Kidney (tissue), 14 donors: Measurements from ENCODE around the gene SLC6A1. TPM values are rescaled to one million over a fixed set of nuclear protein-coding genes. Genes with fewer than 3 reads are reported as not detected.

Source experiments
- DNase-seq, 5 donors: peaks; one replicate each; pipeline ENCODE4 v3.0.0-alpha.2; 2013 to 2020
- FAIRE-seq: peaks from 2 replicates; lab custom pipeline; 2012; peaks lifted over from hg19 to GRCh38; lab: Jason Lieb, UNC
- H3K27ac ChIP-seq, 2 donors: one replicate each; pipeline ENCODE4 v1.7.0; 2013; ENCODE audit warnings: low read depth in 2 of 2, low read length in 2 of 2, inconsistent platforms in 1 of 2
- H3K27me3 ChIP-seq: one replicate; pipeline ENCODE4 v1.7.1; 2013; ENCODE audit warnings: low read length, inconsistent platforms; ENCODE audit not compliant: control insufficient read depth, insufficient read depth
- H3K36me3 ChIP-seq, 3 donors: one replicate each; pipeline versions ENCODE4 v1.7.0 to v1.7.1; 2013; ENCODE audit warnings: low read length in 3 of 3, control low read depth in 1 of 3, inconsistent platforms in 1 of 3; ENCODE audit not compliant: insufficient read depth in 3 of 3, control insufficient read depth in 2 of 3
- H3K4me1 ChIP-seq, 3 donors: one replicate each; pipeline versions ENCODE4 v1.7.0 to v1.7.1; 2013; ENCODE audit warnings: low read length in 3 of 3, inconsistent platforms in 1 of 3, low read depth in 1 of 3; ENCODE audit not compliant: control insufficient read depth in 2 of 3, insufficient read depth in 2 of 3
- H3K4me3 ChIP-seq, 3 donors: one replicate each; pipeline versions ENCODE4 v1.7.0 to v1.8.1; 2013; ENCODE audit warnings: low read length in 3 of 3, control low read depth in 1 of 3, inconsistent platforms in 1 of 3
- H3K9ac ChIP-seq, 3 donors: one replicate each; pipeline versions ENCODE4 v1.7.0 to v1.7.1; 2013; ENCODE audit warnings: low read length in 3 of 3, control low read depth in 1 of 3, inconsistent platforms in 1 of 3
- H3K9me3 ChIP-seq, 3 donors: one replicate each; pipeline versions ENCODE4 v1.7.0 to v1.7.1; 2013; ENCODE audit warnings: low read length in 3 of 3, control low read depth in 1 of 3, inconsistent platforms in 1 of 3; ENCODE audit not compliant: control insufficient read depth in 2 of 3, insufficient read depth in 1 of 3
- intact Hi-C: fragments of 100-400 bp; cut with DNase I; formaldehyde crosslinking; loops from one replicate; pipeline ENCODE4 v1.11.1; 2022
- polyA plus RNA-seq: library from polyadenylated mRNA; stranded (reverse); fragments of 350-450 nt; fragmentation: Illumina TruSeq; extraction: RNeasy Lipid Tissue Mini Kit (QIAGEN cat#74804); gene quantifications from one replicate; pipeline ENCODE4 v1.2.3, GENCODE V29; 2014; ENCODE audit warnings: low read depth, low replicate concordance; ENCODE audit not compliant: insufficient read depth
- total RNA-seq: library from RNA; stranded (reverse); fragmentation: NEBNext Ultra II Directional; extraction: Animal tissue kit (Norgen Biotek cat#: 25700); gene quantifications from one replicate; pipeline ENCODE4 v1.2.1, GENCODE V29; 2021
- TF ChIP-seq, protein P1 (sequence below): IDR thresholded peaks from 3 replicates; pipeline ENCODE4 v1.5.1; 2012; ENCODE audit warnings: mild to moderate bottlenecking, moderate library complexity, borderline replicate concordance; ENCODE audit not compliant: insufficient read depth; ENCODE audit errors: extremely low read depth
- donor health status: control.
- donor health status: control.
- donor health status: control.
- donor health status: control.
- donor health status: control.
- donor health status: DM: yes; HTN: yes; CAD: no.
- donor health status: Normal renal cell carcinoma (clear cell type).

Gene SLC6A1
- total and polyA plus RNA-seq, 2 donors from 2014 or later: 2.1 TPM; not detected in 1

DNA sequence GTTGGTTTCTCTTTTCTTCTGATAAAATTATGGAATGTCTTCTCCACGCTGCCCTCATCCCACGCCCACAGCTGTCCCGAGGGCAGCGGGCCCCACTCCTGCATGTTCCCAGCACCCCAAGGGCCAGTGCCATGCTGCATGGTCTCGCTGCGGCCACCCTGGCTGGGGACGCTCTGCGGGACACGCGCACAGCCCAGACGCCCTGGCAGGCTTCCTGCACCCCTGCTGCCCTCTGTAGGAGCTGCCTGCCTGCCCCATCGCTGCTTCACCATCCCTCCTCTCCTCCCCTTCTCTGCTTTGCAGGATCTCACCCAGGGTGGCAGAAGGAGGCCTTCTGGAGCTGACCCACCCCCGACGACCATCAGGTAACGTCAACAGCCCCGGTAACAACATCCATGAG is 22.8 kb downstream of the SLC6A1 start:
- Histone ChIP-seq H3K4me1 (no peaks in the 10 kb centered on the region), H3K27ac (no peak overlapping the region), H3K9me3 (no peaks in the 10 kb centered on the region), H3K36me3 (no peaks in the 10 kb centered on the region), H3K27me3 (no peaks in the 10 kb centered on the region), H3K9ac (no peak overlapping the region), H3K4me3 (no peak overlapping the region)
- intact Hi-C loops: no loop called here
- TF ChIP-seq, protein P1, sequence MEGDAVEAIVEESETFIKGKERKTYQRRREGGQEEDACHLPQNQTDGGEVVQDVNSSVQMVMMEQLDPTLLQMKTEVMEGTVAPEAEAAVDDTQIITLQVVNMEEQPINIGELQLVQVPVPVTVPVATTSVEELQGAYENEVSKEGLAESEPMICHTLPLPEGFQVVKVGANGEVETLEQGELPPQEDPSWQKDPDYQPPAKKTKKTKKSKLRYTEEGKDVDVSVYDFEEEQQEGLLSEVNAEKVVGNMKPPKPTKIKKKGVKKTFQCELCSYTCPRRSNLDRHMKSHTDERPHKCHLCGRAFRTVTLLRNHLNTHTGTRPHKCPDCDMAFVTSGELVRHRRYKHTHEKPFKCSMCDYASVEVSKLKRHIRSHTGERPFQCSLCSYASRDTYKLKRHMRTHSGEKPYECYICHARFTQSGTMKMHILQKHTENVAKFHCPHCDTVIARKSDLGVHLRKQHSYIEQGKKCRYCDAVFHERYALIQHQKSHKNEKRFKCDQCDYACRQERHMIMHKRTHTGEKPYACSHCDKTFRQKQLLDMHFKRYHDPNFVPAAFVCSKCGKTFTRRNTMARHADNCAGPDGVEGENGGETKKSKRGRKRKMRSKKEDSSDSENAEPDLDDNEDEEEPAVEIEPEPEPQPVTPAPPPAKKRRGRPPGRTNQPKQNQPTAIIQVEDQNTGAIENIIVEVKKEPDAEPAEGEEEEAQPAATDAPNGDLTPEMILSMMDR: no peak
- no peak for FAIRE-seq
- DNase-seq: no peak

DNA sequence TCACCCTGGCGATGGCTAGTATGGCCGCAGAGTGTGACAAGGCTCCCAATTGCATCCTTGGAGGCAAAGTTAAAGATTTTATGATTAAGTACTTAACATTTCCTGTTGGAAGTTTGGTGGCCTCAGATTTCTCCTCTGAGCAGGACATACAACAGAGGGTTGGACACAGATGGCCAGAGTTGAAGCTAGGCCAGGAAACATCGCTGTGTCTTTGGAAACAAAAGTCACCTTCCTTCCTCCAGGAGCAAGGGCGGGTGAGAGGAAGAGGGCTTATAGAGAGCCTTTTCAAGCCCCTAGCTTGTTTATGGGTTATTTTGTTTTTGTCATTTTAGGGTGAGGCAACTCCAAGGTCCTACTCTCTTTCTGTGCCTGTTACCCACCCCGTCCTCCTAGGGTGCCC is 24.2 kb downstream of the SLC6A1 start:
- Histone ChIP-seq H3K4me1 (no peaks in the 10 kb centered on the region), H3K4me3 (no peak overlapping the region), H3K36me3 (no peaks in the 10 kb centered on the region), H3K9me3 (no peaks in the 10 kb centered on the region), H3K27me3 (no peaks in the 10 kb centered on the region), H3K9ac (no peak overlapping the region), H3K27ac (no peak overlapping the region)
- TF ChIP-seq, protein P1: no peak
- FAIRE-seq (no peak), DNase-seq (peak in 1 of 5 donors; percentile 18)
- intact Hi-C loops: no loop called here

DNA sequence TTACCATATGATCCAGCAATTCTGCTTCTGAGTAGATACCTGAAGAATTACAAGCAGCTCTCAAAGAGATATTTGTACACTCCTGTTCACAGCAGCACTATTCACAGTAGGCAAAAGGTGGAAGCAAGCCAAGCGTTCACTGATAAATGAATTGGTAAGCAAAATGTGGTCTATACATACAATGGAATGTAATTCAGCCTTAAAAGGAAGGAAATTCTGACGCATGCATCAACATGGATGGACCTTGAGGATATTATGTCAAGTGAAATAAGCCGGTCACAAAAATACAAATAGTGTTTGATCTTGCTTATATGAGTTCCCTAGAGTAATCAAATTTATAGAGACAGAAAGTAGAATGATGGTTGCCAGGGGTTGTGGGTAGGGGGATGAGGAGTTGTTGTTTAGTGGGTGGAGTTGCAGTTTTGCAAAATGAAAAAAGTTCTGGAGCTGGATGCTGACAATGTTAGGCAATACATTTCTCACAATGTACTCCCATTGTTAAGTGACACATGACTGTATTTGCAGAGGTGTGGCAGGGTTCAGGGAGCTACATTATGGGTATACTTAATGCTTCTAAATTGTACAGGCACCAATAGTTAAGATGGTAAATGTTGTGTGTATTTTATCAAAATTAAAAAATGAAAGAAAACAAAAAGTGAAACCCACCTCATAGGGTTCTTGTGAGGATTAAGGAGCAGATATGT is 26.7 kb downstream of the SLC6A1 start:
- H3K9ac ChIP-seq: no peak overlapping the region
- no peaks in the 10 kb centered on the region for H3K36me3 ChIP-seq
- H3K27ac ChIP-seq: no peak overlapping the region
- FAIRE-seq (no peak), DNase-seq (peak in 1 of 5 donors; percentile 12)
- H3K4me3 ChIP-seq: no peak overlapping the region
- no peaks in the 10 kb centered on the region for H3K9me3 ChIP-seq
- intact Hi-C loops: no loop called here
- H3K4me1 ChIP-seq: no peaks in the 10 kb centered on the region
- TF ChIP-seq, protein P1: no peak
- H3K27me3 ChIP-seq: no peaks in the 10 kb centered on the region
